ENCODE data around the gene AGO4.

GRCh38 chr1:35844826-35845225 lies 37.0 kb downstream of the AGO4 start:
- TF ChIP-seq GATA3 (IDR thresholded peaks at IDR 0.05; ENCODE audit: low read depth, low read length) = no peak
- TF ChIP-seq GATA2 (IDR thresholded peaks at IDR 0.05; ENCODE audit: low read depth, low read length) = no peak

Data from SH-SY5Y (cell line).